ENCODE measurements around the gene SCAPER. TPM values are rescaled to one million over a fixed set of nuclear protein-coding genes. Genes with fewer than 3 reads are reported as not detected.
A peak's percentile ranks its signal among the peaks of the same experiment; 100 is the strongest.

SCAPER gene
- polyA plus RNA-seq, 1 donor from 2014 or later = 77.1 TPM

- H3K27me3 ChIP-seq (ENCODE audit: insufficient read depth, low read depth, low read length) = peaks cover 100% of the 10 kb centered on the region
- no peak overlapping the region for H3K4me2 ChIP-seq (ENCODE audit: low read length)
- no peaks in the 10 kb centered on the region for H4K20me1 ChIP-seq (ENCODE audit: insufficient read depth)
- H3K27ac ChIP-seq (ENCODE audit: low read length) = no peak overlapping the region
- H3K4me3 ChIP-seq (ENCODE audit: low read length) = peak overlapping the region; percentile 56
- no peaks in the 10 kb centered on the region for H3F3A ChIP-seq (ENCODE audit: insufficient read depth, low read length, poor library complexity, severe bottlenecking)
- H3K9ac ChIP-seq (ENCODE audit: low read length) = no peak overlapping the region
- H2AFZ ChIP-seq (ENCODE audit: low read depth, low read length) = no peak overlapping the region
- H3K9me3 ChIP-seq (ENCODE audit: low read length) = peaks cover 4% of the 10 kb centered on the region
- H3K9me2 ChIP-seq (ENCODE audit: insufficient read depth, low read length) = no peaks in the 10 kb centered on the region
- no peaks in the 10 kb centered on the region for H3K79me2 ChIP-seq (replicated peaks; ENCODE audit: insufficient read depth, low read length)
- H3K36me3 ChIP-seq (ENCODE audit: insufficient read depth, low read length) = no peaks in the 10 kb centered on the region
- TF ChIP-seq POLR2AphosphoS5 (IDR thresholded peaks at IDR 0.05) (peak; percentile 80), RAD21 (conservative IDR thresholded peaks at IDR 0.05) (no peak), CTCF (IDR thresholded peaks at IDR 0.05; ENCODE audit: poor library complexity, severe bottlenecking) (no peak), EZH2 (IDR thresholded peaks at IDR 0.05; ENCODE audit: borderline replicate concordance, insufficient read depth, low read length, poor library complexity, severe bottlenecking) (peak; percentile 22), TAF1 (IDR thresholded peaks at IDR 0.05; ENCODE audit: low read depth) (no peak)
These were observed 565.6 kb downstream of the SCAPER start for GRCh38 chr15:76339305-76340197.

- no peaks in the 10 kb centered on the region for H4K20me1 ChIP-seq (ENCODE audit: insufficient read depth)
- H3K9me2 ChIP-seq (ENCODE audit: insufficient read depth, low read length) = no peaks in the 10 kb centered on the region
- H3K4me2 ChIP-seq (ENCODE audit: low read length) = no peak overlapping the region
- peaks cover 4% of the 10 kb centered on the region for H3K9me3 ChIP-seq (ENCODE audit: low read length)
- H2AFZ ChIP-seq (ENCODE audit: low read depth, low read length) = no peak overlapping the region
- H3K36me3 ChIP-seq (ENCODE audit: insufficient read depth, low read length) = no peaks in the 10 kb centered on the region
- no peaks in the 10 kb centered on the region for H3F3A ChIP-seq (ENCODE audit: insufficient read depth, low read length, poor library complexity, severe bottlenecking)
- peak; percentile 35 for TF ChIP-seq POLR2AphosphoS5 (IDR thresholded peaks at IDR 0.05)
- TF ChIP-seq CTCF (IDR thresholded peaks at IDR 0.05; ENCODE audit: poor library complexity, severe bottlenecking) = no peak
- no peak for TF ChIP-seq EP300 (conservative IDR thresholded peaks at IDR 0.05; ENCODE audit: poor library complexity, severe bottlenecking)
- no peak for TF ChIP-seq RAD21 (conservative IDR thresholded peaks at IDR 0.05)
- no peak for TF ChIP-seq SMC3 (conservative IDR thresholded peaks at IDR 0.05; ENCODE audit: poor library complexity)
- no peak for TF ChIP-seq EZH2 (IDR thresholded peaks at IDR 0.05; ENCODE audit: borderline replicate concordance, insufficient read depth, low read length, poor library complexity, severe bottlenecking)
- no peak for TF ChIP-seq MXI1 (conservative IDR thresholded peaks at IDR 0.05; ENCODE audit: poor library complexity, severe bottlenecking)
- TF ChIP-seq TAF1 (IDR thresholded peaks at IDR 0.05; ENCODE audit: low read depth) = no peak
- no peak overlapping the region for H3K27ac ChIP-seq (ENCODE audit: low read length)
- peak overlapping the region; percentile 53 for H3K4me3 ChIP-seq (ENCODE audit: low read length)
- peaks cover 100% of the 10 kb centered on the region for H3K27me3 ChIP-seq (ENCODE audit: insufficient read depth, low read depth, low read length)
- H3K9ac ChIP-seq (ENCODE audit: low read length) = no peak overlapping the region
- H3K79me2 ChIP-seq (replicated peaks; ENCODE audit: insufficient read depth, low read length) = no peaks in the 10 kb centered on the region
These were observed 566.4 kb downstream of the SCAPER start for GRCh38 chr15:76338486-76339304.
